GDM1 (cell line): ENCODE measurements around the gene AIFM3.

ENCODE experiments used
- DNase-seq: peaks from one replicate; lab custom pipeline; 2025; lab: John Stamatoyannopoulos, UW

AIFM3 gene

GRCh38 chr22:20975541-20976290 lies 8.7 kb downstream of the AIFM3 start:
- DNase-seq, result no peak

GRCh38 chr22:20976291-20976877 lies 9.3 kb downstream of the AIFM3 start:
- DNase-seq, result no peak

GRCh38 chr22:20977019-20977418 lies 10.0 kb downstream of the AIFM3 start:
- DNase-seq, result no peak

GRCh38 chr22:20977516-20978170 lies 10.6 kb downstream of the AIFM3 start:
- no peak for DNase-seq

- DNase-seq, result no peak
Measured at GRCh38 chr22:20978419-20978818, 11.4 kb downstream of the AIFM3 start.

GRCh38 chr22:20979243-20979809 lies 12.3 kb downstream of the AIFM3 start:
- DNase-seq, result no peak

GRCh38 chr22:20979940-20980453 lies 12.9 kb downstream of the AIFM3 start:
- DNase-seq, result no peak

- no peak for DNase-seq
Measured at GRCh38 chr22:20980523-20980922, 13.5 kb downstream of the AIFM3 start.

GRCh38 chr22:20980938-20981722 lies 14.1 kb downstream of the AIFM3 start:
- DNase-seq, result no peak

GRCh38 chr22:20981787-20982562 lies 14.9 kb downstream of the AIFM3 start, which contains the start of gene LZTR1:
Gene LZTR1 (plus strand): TSS chr22:20982297. CDS start chr22:20982372, 75 bp downstream.
- peak; percentile 81 for DNase-seq

- no peak for DNase-seq
Measured at GRCh38 chr22:20982563-20982882, 15.5 kb downstream of the AIFM3 start.

GRCh38 chr22:20983081-20983771 lies 16.2 kb downstream of the AIFM3 start:
- DNase-seq, result no peak

GRCh38 chr22:20985720-20986119 lies 18.7 kb downstream of the AIFM3 start:
- DNase-seq, result no peak

- no peak for DNase-seq
Measured at GRCh38 chr22:20986365-20986764, 19.3 kb downstream of the AIFM3 start.

- DNase-seq, result no peak
Measured at GRCh38 chr22:20987375-20987774, 20.3 kb downstream of the AIFM3 start.

GRCh38 chr22:20988573-20989322 lies 21.7 kb downstream of the AIFM3 start:
- no peak for DNase-seq

- DNase-seq, result no peak
Measured at GRCh38 chr22:20989323-20990138, 22.5 kb downstream of the AIFM3 start.

GRCh38 chr22:20990184-20991180 lies 23.4 kb downstream of the AIFM3 start:
- no peak for DNase-seq
